ENCODE data around the gene NEK7. TPM values are rescaled to one million over a fixed set of nuclear protein-coding genes. Genes with fewer than 3 reads are reported as not detected.
A peak's percentile ranks its signal among the peaks of the same experiment; 100 is the strongest.

The NEK7 gene
- total and polyA plus RNA-seq, 9 of the 15 experiments (the other 6 are each of a cell fraction or from before 2014, with no cell fraction given): 8.5 to 37.3 (median 27.7) TPM

GRCh38 chr1:198156745-198157240, at the start of gene NEK7 (continued):
- TF ChIP-seq ZNF280A (IDR thresholded peaks at IDR 0.05; ENCODE audit: low read depth, partially characterized antibody) (no peak), HEY1 (CRISPR knock-in tag; IDR thresholded peaks at IDR 0.05; ENCODE audit: borderline replicate concordance) (no peak), ZNF224 (CRISPR knock-in tag; IDR thresholded peaks at IDR 0.05) (no peak), ZBTB8A (IDR thresholded peaks at IDR 0.05; ENCODE audit: partially characterized antibody) (no peak), ARID2 (IDR thresholded peaks at IDR 0.05) (no peak), ZFX (CRISPR knock-in tag; IDR thresholded peaks at IDR 0.05) (peak; percentile 62), XRCC5 (IDR thresholded peaks at IDR 0.05; ENCODE audit: low read depth, low read length) (no peak), MNT (conservative IDR thresholded peaks at IDR 0.05) (peak; percentile 35 to 82), CHD4 (IDR thresholded peaks at IDR 0.05; ENCODE audit: insufficient read depth, insufficient replicate concordance, low read depth, low read length, poor library complexity, severe bottlenecking) (no peak), ZNF696 (CRISPR knock-in tag; conservative IDR thresholded peaks at IDR 0.05) (no peak), MECOM (CRISPR knock-in tag; IDR thresholded peaks at IDR 0.05) (no peak), SP1 (CRISPR knock-in tag; IDR thresholded peaks at IDR 0.05) (peak; percentile 18; the same call in 1 of the 2 replicates), ZKSCAN8 (CRISPR knock-in tag; IDR thresholded peaks at IDR 0.05) (no peak), KLF10 (CRISPR knock-in tag; IDR thresholded peaks at IDR 0.05) (no peak), MAZ (CRISPR knock-in tag; conservative IDR thresholded peaks at IDR 0.05 in 1 of 2, IDR thresholded peaks at IDR 0.05 in 1 of 2) (peak; percentile 84 to 86), MTF1 (CRISPR knock-in tag; IDR thresholded peaks at IDR 0.05; ENCODE audit: borderline replicate concordance) (no peak), SOX6 (IDR thresholded peaks at IDR 0.05) (peak; percentile 42), POLR3A (IDR thresholded peaks at IDR 0.05; ENCODE audit: borderline replicate concordance, extremely low read depth, insufficient read depth, insufficient read length) (no peak), MCM7 (IDR thresholded peaks at IDR 0.05) (no peak), ZNF77 (CRISPR knock-in tag; IDR thresholded peaks at IDR 0.05) (no peak), ZBTB2 (IDR thresholded peaks at IDR 0.05) (no peak), SAFB2 (IDR thresholded peaks at IDR 0.05; ENCODE audit: borderline replicate concordance, low read depth, low read length, severe bottlenecking) (no peak), CHCHD3 (CRISPR knock-in tag; IDR thresholded peaks at IDR 0.05) (no peak)
